Neural cell (in vitro differentiated cells): ENCODE results near the gene PNO1. TPM values are rescaled to one million over a fixed set of nuclear protein-coding genes. Genes with fewer than 3 reads are reported as not detected.

Experiments
- H2AFZ ChIP-seq: fragments of 200-600, 300-800 bp; sonication (generic), shearing (Covaris generic); 2 replicates; pipeline ENCODE4 v1.6.0; 2014; ENCODE audit warnings: low read depth, mild to moderate bottlenecking, antibody characterized with exemption, low read length, moderate library complexity
- H3F3A ChIP-seq: fragments of 200-600 bp; shearing (Covaris generic); 2 replicates; pipeline ENCODE4 v1.6.1; 2016; ENCODE audit warnings: mild to moderate bottlenecking, moderate library complexity, mixed read lengths, antibody characterized with exemption, low read length; ENCODE audit not compliant: insufficient read depth, poor library complexity, severe bottlenecking
- H3K27ac ChIP-seq: fragments of 200-600, 300-800 bp; sonication (generic), shearing (Covaris generic); 2 replicates; pipeline ENCODE4 v1.5.1; 2014; ENCODE audit warnings: mild to moderate bottlenecking, low read length, moderate library complexity
- H3K27me3 ChIP-seq: fragments of 300-800, 200-600 bp; sonication (generic), shearing (Covaris generic); 2 replicates; pipeline ENCODE4 v1.6.0; 2014; ENCODE audit warnings: mild to moderate bottlenecking, low read depth, low read length, moderate library complexity; ENCODE audit not compliant: insufficient read depth
- H3K36me3 ChIP-seq: fragments of 300-800, 200-600 bp; sonication (generic), shearing (Covaris generic); 2 replicates; pipeline ENCODE4 v1.5.1; 2014; ENCODE audit warnings: mild to moderate bottlenecking, antibody characterized with exemption, low read length, moderate library complexity; ENCODE audit not compliant: insufficient read depth
- H3K4me2 ChIP-seq: fragments of 300-800, 200-600 bp; sonication (generic), shearing (Covaris generic); 2 replicates; pipeline ENCODE4 v1.6.0; 2014; ENCODE audit warnings: mild to moderate bottlenecking, low read length
- H3K4me3 ChIP-seq: fragments of 300-800, 200-600 bp; sonication (generic), shearing (Covaris generic); 2 replicates; pipeline ENCODE4 v1.5.1; 2014; ENCODE audit warnings: mild to moderate bottlenecking, low read length, moderate library complexity
- H3K79me2 ChIP-seq: fragments of 200-600 bp; shearing (Covaris generic); replicated peaks from 2 replicates; pipeline ENCODE4 v1.6.0; 2014; ENCODE audit warnings: mild to moderate bottlenecking, low read length, moderate library complexity; ENCODE audit not compliant: insufficient read depth
- H3K9ac ChIP-seq: fragments of 300-800, 200-600 bp; sonication (generic), shearing (Covaris generic); 2 replicates; pipeline ENCODE4 v1.6.1; 2016; ENCODE audit warnings: mild to moderate bottlenecking, low read length, mixed read lengths
- H3K9me2 ChIP-seq: fragments of 200-600 bp; shearing (Covaris generic); 2 replicates; pipeline ENCODE4 v1.6.1; 2016; ENCODE audit warnings: mild to moderate bottlenecking, low read length, mixed read lengths; ENCODE audit not compliant: insufficient read depth
- H3K9me3 ChIP-seq: fragments of 200-600, 300-800 bp; sonication (generic), shearing (Covaris generic); 2 replicates; pipeline ENCODE4 v1.6.1; 2016; ENCODE audit warnings: mild to moderate bottlenecking, mixed run types, low read length, moderate library complexity, mixed read lengths
- H4K20me1 ChIP-seq: fragments of 200-600 bp; shearing (Covaris generic); 2 replicates; pipeline ENCODE4 v1.6.1; 2016; ENCODE audit warnings: mild to moderate bottlenecking, mixed run types; ENCODE audit not compliant: insufficient read depth
- CTCF ChIP-seq: fragments of 450-650 bp; IDR thresholded peaks from 2 replicates; pipeline ENCODE4 v1.5.1; 2014; ENCODE audit warnings: antibody characterized with exemption, mild to moderate bottlenecking, moderate library complexity; ENCODE audit not compliant: poor library complexity, severe bottlenecking
- EP300 ChIP-seq: fragments of 450-650 bp; conservative IDR thresholded peaks from 2 replicates; pipeline ENCODE4 v1.6.1; 2014; ENCODE audit warnings: antibody characterized with exemption, mild to moderate bottlenecking, moderate library complexity; ENCODE audit not compliant: poor library complexity, severe bottlenecking
- EZH2 ChIP-seq: fragments of 200-600, 300-800 bp; shearing (Covaris generic), sonication (generic); IDR thresholded peaks from 2 replicates; pipeline ENCODE4 v1.6.1; 2014; ENCODE audit warnings: antibody characterized with exemption, low read length, borderline replicate concordance, mild to moderate bottlenecking; ENCODE audit not compliant: insufficient read depth, poor library complexity, severe bottlenecking
- MXI1 ChIP-seq: fragments of 450-650 bp; conservative IDR thresholded peaks from 2 replicates; pipeline ENCODE4 v1.6.1; 2014; ENCODE audit warnings: antibody characterized with exemption, mild to moderate bottlenecking; ENCODE audit not compliant: poor library complexity, severe bottlenecking
- POLR2AphosphoS5 ChIP-seq: IDR thresholded peaks from 2 replicates; pipeline ENCODE4 v1.6.1; 2012
- RAD21 ChIP-seq: fragments of 450-650 bp; conservative IDR thresholded peaks from 2 replicates; pipeline ENCODE4 v1.6.1; 2014; ENCODE audit warnings: antibody characterized with exemption, mild to moderate bottlenecking, moderate library complexity
- REST ChIP-seq: IDR thresholded peaks from 2 replicates; pipeline ENCODE4 v1.6.1; 2012; ENCODE audit warnings: borderline replicate concordance
- SMC3 ChIP-seq: fragments of 450-650 bp; conservative IDR thresholded peaks from 2 replicates; pipeline ENCODE4 v1.6.1; 2014; ENCODE audit warnings: antibody characterized with exemption, mild to moderate bottlenecking, moderate library complexity; ENCODE audit not compliant: poor library complexity
- TAF1 ChIP-seq: IDR thresholded peaks from 2 replicates; pipeline ENCODE4 v1.6.1; 2012; ENCODE audit warnings: low read depth
- polyA plus RNA-seq: library from polyadenylated mRNA; depleted of rRNA; stranded (reverse); fragments of >200 nt; gene quantifications from 2 replicates; pipeline ENCODE4 v1.2.3, GENCODE V29; 2014

PNO1 gene
- polyA plus RNA-seq, 1 donor from 2014 or later: 10.9 TPM

- no peak overlapping the region for H3K4me2 ChIP-seq
- H3F3A ChIP-seq: no peaks in the 10 kb centered on the region
- no peak for TF ChIP-seq POLR2AphosphoS5
- no peak for TF ChIP-seq EZH2
- TF ChIP-seq TAF1: no peak
- TF ChIP-seq SMC3: no peak
- no peak for TF ChIP-seq EP300
- TF ChIP-seq MXI1: no peak
- no peak for TF ChIP-seq RAD21
- no peak for TF ChIP-seq REST
- TF ChIP-seq CTCF: no peak
- H3K36me3 ChIP-seq: no peaks in the 10 kb centered on the region
- H3K9ac ChIP-seq: no peak overlapping the region
- H3K27me3 ChIP-seq: no peaks in the 10 kb centered on the region
- no peaks in the 10 kb centered on the region for H4K20me1 ChIP-seq
- no peaks in the 10 kb centered on the region for H3K79me2 ChIP-seq
- H3K9me2 ChIP-seq: no peaks in the 10 kb centered on the region
- no peaks in the 10 kb centered on the region for H3K9me3 ChIP-seq
- H2AFZ ChIP-seq: no peak overlapping the region
- no peak overlapping the region for H3K4me3 ChIP-seq
- no peak overlapping the region for H3K27ac ChIP-seq
Measured at GRCh38 chr2:68167186-68167585, 9.5 kb downstream of the PNO1 start.

GRCh38 chr2:68169308-68169707 is 11.6 kb downstream of the PNO1 start:
- Histone ChIP-seq H3K9me2 (no peaks in the 10 kb centered on the region), H3K79me2 (no peaks in the 10 kb centered on the region), H3K9ac (no peak overlapping the region), H3K36me3 (no peaks in the 10 kb centered on the region), H4K20me1 (no peaks in the 10 kb centered on the region), H3K27me3 (no peaks in the 10 kb centered on the region), H3K4me3 (no peak overlapping the region), H3F3A (no peaks in the 10 kb centered on the region), H3K4me2 (no peak overlapping the region), H2AFZ (no peak overlapping the region), H3K27ac (no peak overlapping the region), H3K9me3 (no peaks in the 10 kb centered on the region)
- TF ChIP-seq TAF1 (no peak), MXI1 (no peak), REST (no peak), POLR2AphosphoS5 (no peak), RAD21 (no peak), EZH2 (no peak), CTCF (no peak), SMC3 (no peak), EP300 (no peak)
